HEK293T (cell line): ENCODE results near the gene ARHGAP26.

Experiments used
- BHLHE40 ChIP-seq: fragments of 450-650 bp; IDR thresholded peaks from 2 replicates; pipeline ENCODE4 v1.6.1; 2016; ENCODE audit warnings: mild to moderate bottlenecking, moderate library complexity, borderline replicate concordance
- CTBP1 ChIP-seq: fragments of 450-650 bp; IDR thresholded peaks from 2 replicates; pipeline ENCODE4 v1.6.1; 2016; ENCODE audit warnings: borderline replicate concordance
- FOXA1 ChIP-seq: fragments of 450-650 bp; IDR thresholded peaks from 2 replicates; pipeline ENCODE4 v1.6.1; 2016; ENCODE audit warnings: mild to moderate bottlenecking
- FOXK2 ChIP-seq: fragments of 450-650 bp; IDR thresholded peaks from 2 replicates; pipeline ENCODE4 v1.6.1; 2016; ENCODE audit warnings: mild to moderate bottlenecking
- FOXM1 ChIP-seq: fragments of 450-650 bp; IDR thresholded peaks from 2 replicates; pipeline ENCODE4 v1.6.1; 2017; ENCODE audit warnings: mild to moderate bottlenecking, borderline replicate concordance
- HDGF ChIP-seq: fragments of 450-650 bp; IDR thresholded peaks from 2 replicates; pipeline ENCODE4 v1.6.1; 2017; ENCODE audit warnings: antibody characterized with exemption, borderline replicate concordance
- L3MBTL2 ChIP-seq: fragments of 450-650 bp; conservative IDR thresholded peaks from 2 replicates; pipeline ENCODE4 v1.6.1; 2016; ENCODE audit warnings: mild to moderate bottlenecking
- NFRKB ChIP-seq: fragments of 450-650 bp; IDR thresholded peaks from 2 replicates; pipeline ENCODE4 v1.6.1; 2016; ENCODE audit warnings: mild to moderate bottlenecking, moderate library complexity
- SP1 ChIP-seq: fragments of 450-650 bp; IDR thresholded peaks from 2 replicates; pipeline ENCODE4 v1.6.1; 2017
- SUZ12 ChIP-seq: fragments of 450-650 bp; IDR thresholded peaks from 2 replicates; pipeline ENCODE4 v1.6.1; 2016; ENCODE audit warnings: mild to moderate bottlenecking
- ZNF384 ChIP-seq: fragments of 450-650 bp; IDR thresholded peaks from 2 replicates; pipeline ENCODE4 v1.6.1; 2016

DNA sequence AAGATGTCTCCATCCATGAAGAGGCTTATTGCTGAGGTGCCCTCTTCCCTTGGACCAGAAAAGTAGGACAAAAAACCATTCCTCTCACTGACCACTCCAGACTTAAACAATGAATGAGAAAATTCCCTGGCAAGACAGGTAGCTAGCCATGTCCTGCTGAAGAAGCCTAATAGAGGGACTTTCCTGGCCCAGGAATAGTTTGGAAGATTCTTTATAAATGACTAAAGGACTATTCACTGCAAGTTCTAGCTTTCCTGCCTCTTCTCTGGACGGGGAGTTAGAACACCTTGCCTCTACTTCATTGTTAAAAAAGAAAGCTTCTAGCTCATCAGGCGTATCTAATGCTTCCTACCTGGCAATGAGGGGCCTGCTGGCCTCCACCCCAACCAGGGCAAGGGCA, 479.7 kb downstream of the ARHGAP26 start:
- TF ChIP-seq SP1, result no peak
- no peak for TF ChIP-seq FOXA1
- TF ChIP-seq L3MBTL2, result no peak
- TF ChIP-seq NFRKB, result no peak
- TF ChIP-seq HDGF, result no peak
- no peak for TF ChIP-seq FOXM1
- no peak for TF ChIP-seq BHLHE40
- TF ChIP-seq ZNF384, result no peak
- TF ChIP-seq CTBP1, result no peak
- no peak for TF ChIP-seq FOXK2
- no peak for TF ChIP-seq SUZ12
